ENCODE results near the gene WFDC10A.
"Not testable (repeated sequence)": the region's sequence is repeated elsewhere in the genome, so short reads cannot be mapped to it uniquely, and the experiment has no call there.

GRCh38 chr20:45645869-45646268 lies 16.3 kb downstream of the WFDC10A start:
- TF ChIP-seq, protein P1, sequence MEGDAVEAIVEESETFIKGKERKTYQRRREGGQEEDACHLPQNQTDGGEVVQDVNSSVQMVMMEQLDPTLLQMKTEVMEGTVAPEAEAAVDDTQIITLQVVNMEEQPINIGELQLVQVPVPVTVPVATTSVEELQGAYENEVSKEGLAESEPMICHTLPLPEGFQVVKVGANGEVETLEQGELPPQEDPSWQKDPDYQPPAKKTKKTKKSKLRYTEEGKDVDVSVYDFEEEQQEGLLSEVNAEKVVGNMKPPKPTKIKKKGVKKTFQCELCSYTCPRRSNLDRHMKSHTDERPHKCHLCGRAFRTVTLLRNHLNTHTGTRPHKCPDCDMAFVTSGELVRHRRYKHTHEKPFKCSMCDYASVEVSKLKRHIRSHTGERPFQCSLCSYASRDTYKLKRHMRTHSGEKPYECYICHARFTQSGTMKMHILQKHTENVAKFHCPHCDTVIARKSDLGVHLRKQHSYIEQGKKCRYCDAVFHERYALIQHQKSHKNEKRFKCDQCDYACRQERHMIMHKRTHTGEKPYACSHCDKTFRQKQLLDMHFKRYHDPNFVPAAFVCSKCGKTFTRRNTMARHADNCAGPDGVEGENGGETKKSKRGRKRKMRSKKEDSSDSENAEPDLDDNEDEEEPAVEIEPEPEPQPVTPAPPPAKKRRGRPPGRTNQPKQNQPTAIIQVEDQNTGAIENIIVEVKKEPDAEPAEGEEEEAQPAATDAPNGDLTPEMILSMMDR (IDR thresholded peaks at IDR 0.05): not testable (repeated sequence)
- not testable (repeated sequence) for TF ChIP-seq POLR2A (IDR thresholded peaks at IDR 0.05; ENCODE audit: low read length); CHD2 (IDR thresholded peaks at IDR 0.05; ENCODE audit: low read length, partially characterized antibody); REST (IDR thresholded peaks at IDR 0.05); NR3C1 (IDR thresholded peaks at IDR 0.05); RFX5 (IDR thresholded peaks at IDR 0.05); SMC3 (IDR thresholded peaks at IDR 0.05)
